AG09309 (cell line): Measurements from ENCODE around the gene MYOZ2.
A peak's percentile ranks its signal among the peaks of the same experiment; 100 is the strongest.

Source experiments
- DNase-seq: peaks from one replicate; pipeline ENCODE4 v3.0.0-alpha.2; 2010; ENCODE audit warnings: low read depth
- H3K4me3 ChIP-seq: 2 replicates; pipeline ENCODE4 v1.5.1; 2011; ENCODE audit warnings: mild to moderate bottlenecking, low read depth, low read length, moderate library complexity; ENCODE audit not compliant: control insufficient read depth
- TF ChIP-seq, protein P1 (sequence below): IDR thresholded peaks from 2 replicates; pipeline ENCODE4 v1.5.1; 2011; ENCODE audit warnings: mild to moderate bottlenecking, low read depth, low read length, inconsistent platforms; ENCODE audit not compliant: insufficient read depth, control insufficient read depth; ENCODE audit errors: missing control alignments

MYOZ2 gene

DNA sequence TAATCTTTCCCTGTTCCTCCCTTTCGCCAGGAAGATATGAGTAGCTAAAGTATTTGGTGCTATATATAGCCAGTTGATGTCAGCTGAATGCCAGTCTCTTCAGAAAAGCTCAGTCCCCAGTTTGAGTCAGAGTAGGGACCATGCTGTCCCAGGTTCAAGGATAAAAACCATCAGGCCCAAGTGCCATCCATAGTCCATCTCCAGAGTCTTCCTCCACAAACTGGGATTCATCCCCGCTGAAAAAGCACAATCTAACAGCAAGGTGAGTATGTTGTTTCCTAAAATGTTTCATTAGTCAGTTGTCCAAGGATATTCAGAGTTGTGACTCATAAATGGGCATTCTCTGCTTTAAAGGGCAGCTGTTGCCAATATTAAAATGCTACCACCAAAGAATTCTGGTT, at the start of gene MYOZ2:
MYOZ2 (plus strand) TSS at position 112 of the 401 bp plus-strand sequence. CDS start 694 bp downstream, outside the sequence.
- TF ChIP-seq, protein P1, sequence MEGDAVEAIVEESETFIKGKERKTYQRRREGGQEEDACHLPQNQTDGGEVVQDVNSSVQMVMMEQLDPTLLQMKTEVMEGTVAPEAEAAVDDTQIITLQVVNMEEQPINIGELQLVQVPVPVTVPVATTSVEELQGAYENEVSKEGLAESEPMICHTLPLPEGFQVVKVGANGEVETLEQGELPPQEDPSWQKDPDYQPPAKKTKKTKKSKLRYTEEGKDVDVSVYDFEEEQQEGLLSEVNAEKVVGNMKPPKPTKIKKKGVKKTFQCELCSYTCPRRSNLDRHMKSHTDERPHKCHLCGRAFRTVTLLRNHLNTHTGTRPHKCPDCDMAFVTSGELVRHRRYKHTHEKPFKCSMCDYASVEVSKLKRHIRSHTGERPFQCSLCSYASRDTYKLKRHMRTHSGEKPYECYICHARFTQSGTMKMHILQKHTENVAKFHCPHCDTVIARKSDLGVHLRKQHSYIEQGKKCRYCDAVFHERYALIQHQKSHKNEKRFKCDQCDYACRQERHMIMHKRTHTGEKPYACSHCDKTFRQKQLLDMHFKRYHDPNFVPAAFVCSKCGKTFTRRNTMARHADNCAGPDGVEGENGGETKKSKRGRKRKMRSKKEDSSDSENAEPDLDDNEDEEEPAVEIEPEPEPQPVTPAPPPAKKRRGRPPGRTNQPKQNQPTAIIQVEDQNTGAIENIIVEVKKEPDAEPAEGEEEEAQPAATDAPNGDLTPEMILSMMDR, result no peak
- H3K4me3 ChIP-seq, result no peak within 1 kb of the TSS
- DNase-seq, result no peak

DNA sequence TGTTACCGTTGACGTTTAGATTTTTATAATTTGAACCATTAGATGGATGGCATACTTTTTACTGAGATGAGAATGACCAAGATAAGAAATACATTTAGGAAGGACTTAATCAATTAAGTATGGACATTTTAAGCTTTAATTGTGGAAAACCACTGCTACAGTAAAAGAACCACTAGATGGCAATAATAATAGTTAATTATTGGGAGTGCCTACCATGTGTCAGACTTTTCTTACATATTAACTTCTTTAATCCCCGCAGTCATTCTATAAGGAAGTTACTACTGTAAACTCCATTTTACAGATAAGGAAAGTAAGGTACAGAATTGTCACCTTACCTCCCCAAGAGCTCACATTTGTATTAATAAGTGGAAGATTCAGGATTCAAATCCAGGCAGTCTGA, 48.5 kb upstream of the MYOZ2 start:
- no peak for DNase-seq
- no peak overlapping the region for H3K4me3 ChIP-seq
- TF ChIP-seq, protein P1, result peak; percentile 30

DNA sequence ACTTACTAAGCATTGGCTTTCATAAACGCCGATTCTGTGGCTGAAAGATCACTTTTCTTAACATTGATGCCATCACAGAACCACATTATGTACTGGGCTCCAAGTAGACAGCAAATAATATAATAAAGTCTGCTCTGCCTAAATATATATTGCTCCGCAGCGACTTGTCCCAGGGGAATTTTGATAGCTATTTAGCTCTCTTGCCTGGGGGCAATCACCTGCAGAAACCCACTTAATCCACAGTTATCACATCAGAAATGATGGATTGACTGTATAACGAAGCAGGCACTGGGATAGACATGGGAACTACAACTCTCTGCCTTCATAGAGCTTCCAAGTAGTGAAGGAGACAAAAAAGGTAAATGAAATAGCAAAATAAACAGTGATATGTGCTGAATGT, 48.0 kb upstream of the MYOZ2 start:
- H3K4me3 ChIP-seq, result no peak overlapping the region
- DNase-seq, result no peak
- TF ChIP-seq, protein P1, result no peak

DNA sequence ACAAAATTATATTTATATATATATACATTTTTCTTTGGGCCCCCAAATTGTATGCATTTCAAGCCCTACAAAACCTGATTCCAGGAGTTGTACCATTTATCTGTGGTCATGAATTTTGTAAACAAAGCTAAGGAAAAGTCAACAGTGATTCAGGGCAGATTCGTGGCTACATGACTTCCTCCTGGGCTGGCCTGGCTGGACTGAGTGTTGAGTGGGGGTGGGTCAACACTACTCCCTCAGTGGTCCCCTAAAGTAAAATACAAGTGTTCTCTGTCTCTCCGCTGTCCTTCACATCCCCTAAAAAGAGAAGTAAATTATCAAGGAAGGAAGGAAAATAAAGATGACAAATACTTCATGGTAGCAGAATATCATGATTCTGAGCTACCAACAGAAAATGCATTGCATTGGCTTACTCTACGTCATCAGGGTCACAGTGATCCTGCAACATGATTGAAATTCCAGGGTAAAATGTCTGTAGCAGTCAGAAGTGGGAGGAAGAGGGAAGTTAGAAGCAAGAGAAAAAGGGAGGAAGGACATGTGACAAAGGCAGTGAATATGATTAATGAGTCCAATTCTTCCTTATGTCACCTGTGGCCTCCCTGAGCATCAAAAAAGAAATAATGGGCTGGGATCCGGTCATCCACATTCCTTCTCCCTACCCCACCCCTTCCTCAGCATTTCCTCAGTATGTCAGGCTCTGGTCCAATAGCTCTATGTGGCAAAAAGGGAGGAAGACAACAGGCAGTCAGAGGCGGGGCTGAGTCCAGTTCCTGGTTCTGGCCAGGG, 42.4 kb upstream of the MYOZ2 start:
- TF ChIP-seq, protein P1, result no peak
- H3K4me3 ChIP-seq, result no peak overlapping the region
- DNase-seq, result no peak

DNA sequence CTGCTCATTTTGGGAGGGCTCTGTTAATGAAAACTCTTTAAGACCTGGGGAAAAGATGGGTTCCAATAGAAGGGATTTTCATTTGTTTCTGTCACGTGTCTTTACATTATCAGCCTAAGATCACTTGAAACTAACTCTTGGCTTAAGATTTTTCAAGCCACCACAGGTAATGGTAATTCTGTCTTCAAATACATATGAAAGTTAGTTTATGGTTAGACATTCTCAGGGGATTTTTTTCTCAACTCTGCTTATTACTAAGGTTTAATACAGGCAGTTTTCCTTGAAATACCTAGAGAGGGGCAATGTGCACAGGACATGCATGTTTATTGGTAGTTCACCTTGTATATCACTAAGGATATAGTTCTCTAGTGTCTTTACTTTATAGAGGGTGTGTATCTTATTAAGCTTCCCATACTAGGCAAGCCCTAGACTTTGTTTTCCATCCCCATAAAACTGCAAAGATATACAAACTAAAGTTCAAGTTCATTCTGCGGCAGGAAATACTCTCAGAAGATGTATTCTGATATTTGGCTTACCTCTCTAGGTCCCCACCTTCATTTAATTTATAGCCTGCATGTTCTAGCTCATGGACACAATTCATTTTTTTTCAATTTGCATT, 38.2 kb upstream of the MYOZ2 start:
- TF ChIP-seq, protein P1, result no peak
- no peak for DNase-seq
- H3K4me3 ChIP-seq, result no peak overlapping the region

DNA sequence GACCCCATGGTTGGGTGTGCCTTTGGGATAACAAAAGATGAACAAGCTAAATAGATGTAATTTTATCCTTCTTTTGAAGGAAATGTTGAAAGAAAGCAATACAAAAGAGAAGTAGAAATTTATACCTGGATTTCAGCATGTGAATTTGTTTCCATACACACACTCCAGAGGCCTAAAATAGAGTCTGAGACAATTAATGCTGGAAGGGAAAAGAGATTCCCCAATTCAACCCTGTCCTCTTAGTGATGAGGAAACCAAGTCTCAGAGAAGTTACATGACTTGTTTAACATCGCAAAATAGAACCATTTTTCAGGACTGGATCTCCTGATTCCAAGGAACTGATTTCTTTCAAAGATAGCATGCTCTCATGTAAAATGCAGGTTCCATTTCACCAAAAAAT, 37.3 kb upstream of the MYOZ2 start:
- DNase-seq, result no peak
- TF ChIP-seq, protein P1, result no peak

More for the DNA sequence above, 37.3 kb upstream of the MYOZ2 start:
- H3K4me3 ChIP-seq, result no peak overlapping the region
